Mesendoderm (in vitro differentiated cells): ENCODE data around the gene FAM135A.

Experiments
- DNase-seq: peaks from one replicate; pipeline ENCODE4 v3.0.0; 2013
- H2AK5ac ChIP-seq: 2 replicates; pipeline ENCODE4 v1.6.1; 2013; ENCODE audit warnings: low read length, inconsistent platforms
- H2BK120ac ChIP-seq: 2 replicates; pipeline ENCODE4 v1.6.1; 2013; ENCODE audit warnings: low read depth, mild to moderate bottlenecking, low read length, moderate library complexity, mixed read lengths
- H2BK15ac ChIP-seq: replicated peaks from 2 replicates; pipeline ENCODE4 v1.6.1; 2013; ENCODE audit warnings: low read depth, mild to moderate bottlenecking, moderate library complexity
- H2BK5ac ChIP-seq: 2 replicates; pipeline ENCODE4 v1.6.1; 2013; ENCODE audit warnings: low read length, inconsistent platforms
- H3K18ac ChIP-seq: 2 replicates; pipeline ENCODE4 v1.6.1; 2013; ENCODE audit warnings: mild to moderate bottlenecking, low read length, mixed read lengths
- H3K23ac ChIP-seq: one replicate; pipeline ENCODE4 v1.6.1; 2013; ENCODE audit warnings: low read length
- H3K27ac ChIP-seq: 2 replicates; pipeline ENCODE4 v1.5.1; 2013; ENCODE audit warnings: low read depth, mild to moderate bottlenecking, inconsistent platforms, low read length, moderate library complexity
- H3K27me3 ChIP-seq: 2 replicates; pipeline ENCODE4 v1.6.1; 2013; ENCODE audit warnings: low read length, control low read depth, mild to moderate bottlenecking, inconsistent platforms; ENCODE audit not compliant: insufficient read depth, poor library complexity
- H3K36me3 ChIP-seq: 2 replicates; pipeline ENCODE4 v1.6.1; 2013; ENCODE audit warnings: low read length, inconsistent platforms; ENCODE audit not compliant: control insufficient read depth, insufficient read depth
- H3K4ac ChIP-seq: one replicate; pipeline ENCODE4 v1.6.1; 2013; ENCODE audit warnings: low read depth, mild to moderate bottlenecking, low read length, moderate library complexity
- H3K4me1 ChIP-seq: 2 replicates; pipeline ENCODE4 v1.6.1; 2013; ENCODE audit warnings: low read depth, low read length, inconsistent platforms; ENCODE audit not compliant: control insufficient read depth
- H3K4me2 ChIP-seq: 2 replicates; pipeline ENCODE4 v1.6.1; 2013; ENCODE audit warnings: low read length
- H3K4me3 ChIP-seq: 2 replicates; pipeline ENCODE4 v1.5.1; 2013; ENCODE audit warnings: mild to moderate bottlenecking, low read length
- H3K56ac ChIP-seq: one replicate; pipeline ENCODE4 v1.6.1; 2013; ENCODE audit warnings: low read length
- H3K79me1 ChIP-seq: 2 replicates; pipeline ENCODE4 v1.6.1; 2013; ENCODE audit warnings: low read length, inconsistent platforms
- H3K79me2 ChIP-seq: 2 replicates; pipeline ENCODE4 v1.6.1; 2013; ENCODE audit warnings: mild to moderate bottlenecking, low read length; ENCODE audit not compliant: control insufficient read depth, insufficient read depth
- H3K9ac ChIP-seq: 2 replicates; pipeline ENCODE4 v1.6.1; 2013; ENCODE audit warnings: low read length, inconsistent platforms
- H4K5ac ChIP-seq: one replicate; pipeline ENCODE4 v1.6.1; 2013; ENCODE audit warnings: low read length
- H4K8ac ChIP-seq: one replicate; pipeline ENCODE4 v1.6.1; 2013; ENCODE audit warnings: low read depth, mild to moderate bottlenecking, control low read depth, low read length, moderate library complexity
- WGBS: extraction: QIAGEN DNeasy Blood & Tissue Kit; methylation state at CpG from one replicate; pipeline ENCODE4 v1.1.7; 2013; ENCODE audit warnings: low lambda C conversion rate, missing lambda C conversion rate; ENCODE audit not compliant: insufficient coverage; ENCODE audit errors: extremely low coverage; 5-methylcytosine and 5-hydroxymethylcytosine counted together

FAM135A gene

DNA sequence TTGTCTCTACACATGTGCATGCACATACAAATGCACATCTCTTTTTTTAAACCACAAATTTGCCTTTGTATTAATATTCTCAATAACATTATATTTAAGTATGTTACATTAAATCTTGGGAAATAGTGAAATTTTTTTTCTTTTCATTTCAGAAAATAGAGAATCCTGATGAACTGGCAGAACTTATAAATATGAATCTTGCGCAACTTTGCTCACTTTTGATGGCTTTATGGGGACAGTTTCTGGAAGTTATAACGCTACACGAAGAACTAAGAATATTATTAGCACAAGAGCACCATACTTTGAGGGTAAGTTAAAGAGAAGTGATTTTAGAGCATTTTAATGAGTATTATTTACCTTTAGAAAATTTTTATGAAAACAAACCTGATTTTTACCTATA, 89.2 kb downstream of the FAM135A start:
- H3K79me1 ChIP-seq, result no peaks in the 10 kb centered on the region
- no CpG with 5 or more reads among the region's 3 CpGs for WGBS
- no peak overlapping the region for H3K23ac ChIP-seq
- no peak for DNase-seq
- H3K79me2 ChIP-seq, result no peaks in the 10 kb centered on the region
- H3K4ac ChIP-seq, result no peak overlapping the region
- no peak overlapping the region for H2BK5ac ChIP-seq
- H4K8ac ChIP-seq, result no peak overlapping the region
- no peaks in the 10 kb centered on the region for H3K36me3 ChIP-seq
- H3K4me3 ChIP-seq, result no peak overlapping the region
- no peak overlapping the region for H3K4me2 ChIP-seq
- no peak overlapping the region for H2BK120ac ChIP-seq
- H2AK5ac ChIP-seq, result no peak overlapping the region
- H3K27ac ChIP-seq, result no peak overlapping the region
- no peak overlapping the region for H3K56ac ChIP-seq
- no peak overlapping the region for H4K5ac ChIP-seq
- no peaks in the 10 kb centered on the region for H3K4me1 ChIP-seq
- H3K18ac ChIP-seq, result no peak overlapping the region
- H3K27me3 ChIP-seq, result no peaks in the 10 kb centered on the region
- H2BK15ac ChIP-seq, result no peak overlapping the region
- no peak overlapping the region for H3K9ac ChIP-seq

- H4K8ac ChIP-seq, result no peak overlapping the region
- no peaks in the 10 kb centered on the region for H3K27me3 ChIP-seq
- H3K18ac ChIP-seq, result no peak overlapping the region
- no CpG with 5 or more reads among the region's 1 CpG for WGBS
- no peak overlapping the region for H3K9ac ChIP-seq
- no peak overlapping the region for H4K5ac ChIP-seq
- H3K4ac ChIP-seq, result no peak overlapping the region
- H3K36me3 ChIP-seq, result no peaks in the 10 kb centered on the region
- no peak overlapping the region for H3K4me2 ChIP-seq
- no peaks in the 10 kb centered on the region for H3K79me1 ChIP-seq
- H3K27ac ChIP-seq, result no peak overlapping the region
- no peak overlapping the region for H2BK15ac ChIP-seq
- H3K4me3 ChIP-seq, result no peak overlapping the region
- H3K56ac ChIP-seq, result no peak overlapping the region
- no peak overlapping the region for H2AK5ac ChIP-seq
- H2BK5ac ChIP-seq, result no peak overlapping the region
- no peak for DNase-seq
- H3K79me2 ChIP-seq, result no peaks in the 10 kb centered on the region
- no peak overlapping the region for H2BK120ac ChIP-seq
- no peaks in the 10 kb centered on the region for H3K4me1 ChIP-seq
- no peak overlapping the region for H3K23ac ChIP-seq
Observed at GRCh38 chr6:70503813-70504465, 90.6 kb downstream of the FAM135A start.

DNA sequence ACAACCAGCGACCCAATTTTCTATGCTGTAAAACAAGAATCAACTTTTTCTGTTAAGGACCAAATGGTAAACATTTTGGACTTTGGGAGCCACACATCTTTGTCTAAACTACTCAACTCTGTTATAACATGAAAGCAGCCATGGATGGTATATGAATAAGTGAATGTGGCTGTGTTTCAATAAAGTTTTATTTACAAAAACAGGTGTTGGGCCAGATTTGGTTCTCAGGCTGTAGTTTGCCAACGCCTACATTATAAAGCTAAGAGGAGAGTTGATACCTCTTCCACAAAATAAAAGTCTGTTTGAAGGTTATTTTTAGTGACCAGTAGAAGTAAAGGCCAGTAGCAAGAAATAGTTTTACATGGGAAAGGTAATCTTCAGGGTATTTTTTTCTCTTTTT, 93.0 kb downstream of the FAM135A start:
- Histone ChIP-seq H3K79me1 (no peaks in the 10 kb centered on the region), H3K36me3 (no peaks in the 10 kb centered on the region), H3K4me1 (no peaks in the 10 kb centered on the region), H4K5ac (no peak overlapping the region), H3K79me2 (no peaks in the 10 kb centered on the region), H3K9ac (no peak overlapping the region), H3K4me3 (no peak overlapping the region), H3K27me3 (no peaks in the 10 kb centered on the region), H4K8ac (no peak overlapping the region), H2BK120ac (no peak overlapping the region), H3K4me2 (no peak overlapping the region), H3K27ac (no peak overlapping the region), H2BK15ac (no peak overlapping the region), H2AK5ac (no peak overlapping the region), H3K4ac (no peak overlapping the region), H2BK5ac (no peak overlapping the region), H3K56ac (no peak overlapping the region), H3K18ac (no peak overlapping the region), H3K23ac (no peak overlapping the region)
- no peak for DNase-seq
- no CpG with 5 or more reads among the region's 2 CpGs for WGBS

DNA sequence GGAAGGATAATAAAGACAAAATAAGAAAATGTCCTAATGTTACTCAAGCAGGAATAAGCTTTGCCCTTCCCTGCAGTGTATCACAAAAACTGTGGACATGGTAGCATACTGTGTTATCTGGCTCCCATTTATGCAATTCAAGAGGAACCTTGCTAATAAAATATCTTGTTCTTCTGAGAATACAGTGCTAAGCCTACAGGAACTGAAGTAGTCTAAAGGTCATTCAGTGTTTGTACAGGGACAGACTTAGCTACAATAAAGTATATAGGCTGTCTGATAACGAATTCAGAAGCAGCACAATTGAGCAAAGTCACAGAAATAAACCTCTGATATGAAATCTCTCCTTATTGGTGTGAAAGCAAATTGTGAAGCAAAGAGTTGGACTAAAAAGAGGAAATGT, 93.9 kb downstream of the FAM135A start:
- no peaks in the 10 kb centered on the region for H3K4me1 ChIP-seq
- no CpG with 5 or more reads among the region's 1 CpG for WGBS
- H4K5ac ChIP-seq, result no peak overlapping the region
- H3K79me1 ChIP-seq, result no peaks in the 10 kb centered on the region
- no peak overlapping the region for H3K4me2 ChIP-seq
- H2BK15ac ChIP-seq, result no peak overlapping the region
- no peaks in the 10 kb centered on the region for H3K27me3 ChIP-seq
- no peak overlapping the region for H2BK120ac ChIP-seq
- H3K4me3 ChIP-seq, result no peak overlapping the region
- H3K23ac ChIP-seq, result no peak overlapping the region
- no peak overlapping the region for H4K8ac ChIP-seq
- H3K56ac ChIP-seq, result no peak overlapping the region
- H3K18ac ChIP-seq, result no peak overlapping the region
- H3K27ac ChIP-seq, result no peak overlapping the region
- H3K79me2 ChIP-seq, result no peaks in the 10 kb centered on the region
- no peak overlapping the region for H3K9ac ChIP-seq
- H3K36me3 ChIP-seq, result no peaks in the 10 kb centered on the region
- no peak for DNase-seq
- no peak overlapping the region for H3K4ac ChIP-seq
- no peak overlapping the region for H2BK5ac ChIP-seq
- H2AK5ac ChIP-seq, result no peak overlapping the region

- Histone ChIP-seq H3K56ac (no peak overlapping the region), H2BK15ac (no peak overlapping the region), H3K23ac (no peak overlapping the region), H3K79me1 (no peaks in the 10 kb centered on the region), H2BK120ac (no peak overlapping the region), H3K4me3 (no peak overlapping the region), H3K79me2 (no peaks in the 10 kb centered on the region), H3K18ac (no peak overlapping the region), H4K8ac (no peak overlapping the region), H3K36me3 (no peaks in the 10 kb centered on the region), H3K9ac (no peak overlapping the region), H3K27me3 (no peaks in the 10 kb centered on the region), H4K5ac (no peak overlapping the region), H3K4me2 (no peak overlapping the region), H3K4me1 (no peaks in the 10 kb centered on the region), H3K4ac (no peak overlapping the region), H3K27ac (no peak overlapping the region), H2AK5ac (no peak overlapping the region), H2BK5ac (no peak overlapping the region)
- no CpG with 5 or more reads among the region's 1 CpG for WGBS
- DNase-seq, result no peak
Observed at GRCh38 chr6:70508953-70509352, 95.6 kb downstream of the FAM135A start.

DNA sequence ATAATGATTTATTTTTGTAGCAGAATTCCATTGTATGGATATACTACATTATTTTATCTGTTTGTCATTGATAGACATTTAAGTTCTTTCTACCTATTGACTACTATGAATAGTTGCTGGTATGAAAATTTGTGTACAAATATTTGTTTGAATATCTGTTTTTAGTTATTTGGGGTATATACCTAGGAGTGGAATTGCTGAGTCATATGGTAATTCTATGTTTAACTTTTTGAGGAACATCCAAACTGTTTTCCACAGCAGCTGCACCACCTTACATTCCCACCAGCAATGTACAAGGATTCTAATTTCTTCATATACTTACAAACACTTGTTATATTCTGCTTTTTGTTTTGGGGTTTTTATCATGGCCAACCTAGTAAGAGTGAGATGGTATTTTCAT, 97.3 kb downstream of the FAM135A start:
- Histone ChIP-seq H3K4me3 (no peak overlapping the region), H3K27ac (no peak overlapping the region), H3K79me2 (no peaks in the 10 kb centered on the region), H3K27me3 (no peaks in the 10 kb centered on the region), H3K18ac (no peak overlapping the region), H3K4ac (no peak overlapping the region), H3K79me1 (no peaks in the 10 kb centered on the region), H3K56ac (no peak overlapping the region), H2AK5ac (no peak overlapping the region), H3K4me2 (no peak overlapping the region), H2BK5ac (no peak overlapping the region), H3K4me1 (no peaks in the 10 kb centered on the region), H2BK15ac (no peak overlapping the region), H3K9ac (no peak overlapping the region), H4K8ac (no peak overlapping the region), H4K5ac (no peak overlapping the region), H3K36me3 (no peaks in the 10 kb centered on the region), H3K23ac (no peak overlapping the region), H2BK120ac (no peak overlapping the region)
- no peak for DNase-seq
